HCT116 (cell line): ENCODE data around the gene LHX4. TPM values are rescaled to one million over a fixed set of nuclear protein-coding genes. Genes with fewer than 3 reads are reported as not detected.

Experiments
- ATAC-seq: fragments of 200-7000 bp; cut with Tn5 transposase; 2 replicates; pipeline ENCODE4 v1.9.1; 2020; ENCODE audit warnings: mild to moderate bottlenecking, moderate library complexity
- BruUV-seq: library from RNA; stranded (reverse); fragments of 400-500 nt; replicated peaks from 2 replicates; lab custom pipeline; 2021; lab: Mats Ljungman, UMichigan
- CTCF ChIA-PET: fragments of 300-600 bp; sonication (Branson Sonifier 250); formaldehyde crosslinking; loops from one replicate; lab custom pipeline; 2021; ENCODE audit warnings: antibody characterized with exemption; lab: Charles Lee
- POLR2A ChIA-PET: fragments of 300-600, 350-600 bp; sonication (Branson Sonifier 250); formaldehyde crosslinking; loops from one replicate; lab custom pipeline; 2021; ENCODE audit warnings: antibody characterized with exemption; lab: Charles Lee
- RAD21 ChIA-PET, 2 experiments: fragments of 300-600 bp; sonication (Branson Sonifier 250); formaldehyde crosslinking; loops; one replicate each; lab custom pipeline; 2023; ENCODE audit warnings: low total read pairs in 2 of 2; ENCODE audit not compliant: uncharacterized antibody in 2 of 2, unreplicated experiment in 2 of 2, low non-redundant PET in 1 of 2; lab: Charles Lee
- DNase-seq: peaks from one replicate; pipeline ENCODE4 v3.0.0-alpha.2; 2010; ENCODE audit warnings: low read depth, low spot score
- H2AFZ ChIP-seq: fragments of 200-600 bp; shearing (Covaris generic), sonication (generic); 2 replicates; pipeline ENCODE4 v1.6.1; 2017; ENCODE audit warnings: low read depth, mixed run types, mixed read lengths, antibody characterized with exemption, low read length; ENCODE audit not compliant: poor library complexity, severe bottlenecking
- H3K27ac ChIP-seq: 2 replicates; pipeline ENCODE4 v1.5.1; 2012; ENCODE audit warnings: low read depth, low read length
- H3K27me3 ChIP-seq: fragments of 200-600 bp; sonication (generic); 2 replicates; pipeline ENCODE4 v1.6.1; 2016; ENCODE audit warnings: mixed run types, low read length, mixed read lengths; ENCODE audit not compliant: insufficient read depth
- H3K36me3 ChIP-seq, 2 experiments: fragments of 200-500 bp in 1 of 2; fragments of 200-600 bp in 1 of 2; sonication (Bioruptor generic) in 1 of 2; sonication (generic) in 1 of 2; 2 replicates each; pipeline versions ENCODE4 v1.5.1 to v1.6.1; 2014 to 2016; ENCODE audit warnings: low read length in 2 of 2, inconsistent platforms in 1 of 2, mixed read lengths in 1 of 2, mixed run types in 1 of 2; ENCODE audit not compliant: insufficient read depth in 2 of 2, control insufficient read depth in 1 of 2
- H3K4me1 ChIP-seq, 2 experiments: fragments of 200-600 bp in 1 of 2; sonication (generic) in 1 of 2; 2 replicates each; pipeline versions ENCODE4 v1.5.1 to v1.6.1; 2012 to 2017; ENCODE audit warnings: low read length in 2 of 2, inconsistent platforms in 1 of 2, mild to moderate bottlenecking in 1 of 2, mixed read lengths in 1 of 2, mixed run types in 1 of 2, moderate library complexity in 1 of 2; ENCODE audit not compliant: insufficient read depth in 2 of 2, control insufficient read depth in 1 of 2
- H3K4me2 ChIP-seq: fragments of 200-600 bp; sonication (generic); 2 replicates; pipeline ENCODE4 v1.6.1; 2017; ENCODE audit warnings: mixed run types, low read length, mixed read lengths
- H3K4me3 ChIP-seq, 2 experiments: fragments of 200-600 bp in 1 of 2; sonication (generic) in 1 of 2; replicated peaks in 1 of 2; 2 replicates each; pipeline ENCODE4 v1.5.1; 2011 to 2016; ENCODE audit warnings: low read length in 2 of 2, control low read depth in 1 of 2, low read depth in 1 of 2, mild to moderate bottlenecking in 1 of 2, mixed read lengths in 1 of 2, mixed run types in 1 of 2
- H3K79me2 ChIP-seq: fragments of 200-600 bp; sonication (generic); 2 replicates; pipeline ENCODE4 v1.6.1; 2017; ENCODE audit warnings: mild to moderate bottlenecking, mixed run types, low read length, moderate library complexity, mixed read lengths; ENCODE audit not compliant: insufficient read depth
- H3K9ac ChIP-seq: fragments of 200-600 bp; sonication (generic); 2 replicates; pipeline ENCODE4 v1.6.1; 2016; ENCODE audit warnings: low read length, mixed read lengths
- H3K9me2 ChIP-seq: fragments of 200-600 bp; sonication (generic), shearing (Covaris generic); 2 replicates; pipeline ENCODE4 v1.6.1; 2017; ENCODE audit warnings: mixed run types, mild to moderate bottlenecking, moderate library complexity; ENCODE audit not compliant: insufficient read depth
- H3K9me3 ChIP-seq, 2 experiments: fragments of 200-500 bp in 1 of 2; fragments of 200-600 bp in 1 of 2; sonication (Bioruptor generic) in 1 of 2; sonication (generic) in 1 of 2; 2 replicates each; pipeline ENCODE4 v1.6.1; 2014 to 2017; ENCODE audit warnings: low read length in 2 of 2, mixed read lengths in 2 of 2, inconsistent platforms in 1 of 2, low read depth in 1 of 2, mild to moderate bottlenecking in 1 of 2, mixed run types in 1 of 2, moderate library complexity in 1 of 2; ENCODE audit not compliant: control insufficient read depth in 1 of 2, insufficient read depth in 1 of 2
- H4K20me1 ChIP-seq: fragments of 200-600 bp; sonication (generic), shearing (Covaris generic); 2 replicates; pipeline ENCODE4 v1.6.1; 2017; ENCODE audit warnings: mixed run types, mild to moderate bottlenecking, moderate library complexity; ENCODE audit not compliant: insufficient read depth
- FOSL1 ChIP-seq: IDR thresholded peaks from 2 replicates; pipeline ENCODE4 v1.6.1; 2012; ENCODE audit warnings: low read depth
- SRF ChIP-seq: IDR thresholded peaks from 2 replicates; pipeline ENCODE4 v1.6.1; 2012; ENCODE audit warnings: low read depth
- ZFX ChIP-seq: fragments of 450-650 bp; IDR thresholded peaks from 2 replicates; pipeline ENCODE4 v1.6.1; 2017
- ZNF274 ChIP-seq: fragments of 200-500 bp; sonication (Bioruptor generic); IDR thresholded peaks from 2 replicates; pipeline ENCODE4 v1.6.1; 2014; ENCODE audit warnings: mild to moderate bottlenecking, low read depth, low read length, inconsistent platforms
- intact Hi-C: fragments of 100-400 bp; cut with micrococcal nuclease; formaldehyde crosslinking; loops from 2 replicates; pipeline ENCODE4 v1.10.0; 2022
- total RNA-seq: library from RNA; stranded (reverse); gene quantifications from one replicate; pipeline ENCODE4 v1.2.1, GENCODE V29; 2021; ENCODE audit not compliant: unreplicated experiment

The LHX4 gene
- total RNA-seq, 1 experiment from 2014 or later: 0.44 TPM

GRCh38 chr1:180275726-180276125 is 45.7 kb downstream of the LHX4 start:
- Histone ChIP-seq H3K27me3 (no peaks in the 10 kb centered on the region), H3K27ac (no peak overlapping the region), H3K9ac (no peak overlapping the region), H3K4me3 (no peak overlapping the region), H3K9me3 (no peaks in the 10 kb centered on the region), H3K4me2 (no peak overlapping the region), H2AFZ (no peak overlapping the region), H3K36me3 (no peaks in the 10 kb centered on the region), H3K4me1 (no peaks in the 10 kb centered on the region), H4K20me1 (no peaks in the 10 kb centered on the region), H3K79me2 (no peaks in the 10 kb centered on the region), H3K9me2 (no peaks in the 10 kb centered on the region)
- no peak for DNase-seq
- ChIA-PET POLR2A (no interaction called here), CTCF (no interaction called here), RAD21 (no interaction called here)
- no peak for TF ChIP-seq SRF
- intact Hi-C loops: no loop called here
- BruUV-seq: no TSS peak
- ATAC-seq: no peak

GRCh38 chr1:180277476-180278193 is 47.6 kb downstream of the LHX4 start:
- Histone ChIP-seq H3K36me3 (no peaks in the 10 kb centered on the region), H3K27me3 (no peaks in the 10 kb centered on the region), H3K9ac (no peak overlapping the region), H3K4me3 (no peak overlapping the region), H3K9me3 (no peaks in the 10 kb centered on the region), H3K27ac (no peak overlapping the region), H3K4me1 (no peaks in the 10 kb centered on the region), H4K20me1 (no peaks in the 10 kb centered on the region), H3K9me2 (no peaks in the 10 kb centered on the region), H2AFZ (no peak overlapping the region), H3K79me2 (no peaks in the 10 kb centered on the region), H3K4me2 (no peak overlapping the region)
- POLR2A ChIA-PET: no interaction called here
- CTCF ChIA-PET: no interaction called here
- RAD21 ChIA-PET: no interaction called here
- no peak for DNase-seq
- BruUV-seq: no TSS peak
- intact Hi-C loops: no loop called here
- no peak for ATAC-seq
- TF ChIP-seq ZFX (no peak), FOSL1 (no peak), ZNF274 (no peak)
